Fibroblast of lung (primary cell): ENCODE results near the gene TMEM244.

Source experiments
- CTCF ChIP-seq, 2 donors: IDR thresholded peaks in 1 of 2; conservative IDR thresholded peaks in 1 of 2; 1 replicate in 1 of 2; 2 replicates in 1 of 2; pipeline ENCODE4 v1.5.1; 2011 to 2012; ENCODE audit warnings: low read length in 2 of 2, control low read depth in 1 of 2, inconsistent platforms in 1 of 2, low read depth in 1 of 2, mild to moderate bottlenecking in 1 of 2
- EZH2 ChIP-seq: IDR thresholded peaks from 2 replicates; pipeline ENCODE4 v1.5.1; 2012; ENCODE audit warnings: low read length, control low read depth, mild to moderate bottlenecking; ENCODE audit errors: missing control alignments

GRCh38 chr6:129845696-129846095 is 15.4 kb downstream of the TMEM244 start:
- TF ChIP-seq CTCF (conservative IDR thresholded peaks at IDR 0.05 in 1 of 2, IDR thresholded peaks at IDR 0.05 in 1 of 2; ENCODE audit: low read depth in 1 of 2, low read length in 2 of 2) (no peak), EZH2 (no peak)
